ENCODE results near the gene DNAI2.

Gene DNAI2

GRCh38 chr17:74274060-74274708 lies at the start of gene DNAI2:
Gene DNAI2, plus strand, starts transcription at chr17:74274234. Its CDS starts 7,584 bp downstream, at chr17:74281818.
- DNase-seq, result peak in 1 of 3 donors; percentile 36

GRCh38 chr17:74224959-74225725 lies 48.9 kb upstream of the DNAI2 start:
- DNase-seq, result no peak

DNA sequence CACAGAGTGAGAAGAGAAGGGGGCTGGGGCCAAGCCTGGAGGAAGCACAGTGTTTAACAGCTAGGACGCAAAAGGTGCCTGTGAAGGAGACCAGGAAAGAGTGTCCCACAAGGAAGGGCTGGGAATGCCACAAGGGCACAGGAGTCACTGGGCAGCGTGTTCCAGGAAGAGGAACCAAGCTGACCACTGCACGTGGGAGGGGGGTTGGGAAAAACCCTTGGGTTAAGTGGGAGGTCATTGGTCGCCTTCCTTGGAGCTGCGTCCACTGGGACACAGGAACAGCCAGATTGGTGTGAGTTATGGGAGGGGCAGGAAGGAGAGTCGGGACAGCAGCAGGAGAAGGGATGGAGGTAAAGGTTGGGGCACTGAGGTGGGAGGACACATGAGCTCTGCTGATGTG lies 47.8 kb upstream of the DNAI2 start:
- peak; percentile 74 to 87 (median 77) for DNase-seq

- no peak for DNase-seq
Observed at GRCh38 chr17:74227271-74228080, 46.6 kb upstream of the DNAI2 start.

- no peak for DNase-seq
Observed at GRCh38 chr17:74228306-74228978, 45.6 kb upstream of the DNAI2 start.

GRCh38 chr17:74230896-74231295 lies 43.1 kb upstream of the DNAI2 start:
- DNase-seq, result no peak

- peak; percentile 58 to 81 (median 73) for DNase-seq
Observed at GRCh38 chr17:74231928-74232907, 41.8 kb upstream of the DNAI2 start.

DNA sequence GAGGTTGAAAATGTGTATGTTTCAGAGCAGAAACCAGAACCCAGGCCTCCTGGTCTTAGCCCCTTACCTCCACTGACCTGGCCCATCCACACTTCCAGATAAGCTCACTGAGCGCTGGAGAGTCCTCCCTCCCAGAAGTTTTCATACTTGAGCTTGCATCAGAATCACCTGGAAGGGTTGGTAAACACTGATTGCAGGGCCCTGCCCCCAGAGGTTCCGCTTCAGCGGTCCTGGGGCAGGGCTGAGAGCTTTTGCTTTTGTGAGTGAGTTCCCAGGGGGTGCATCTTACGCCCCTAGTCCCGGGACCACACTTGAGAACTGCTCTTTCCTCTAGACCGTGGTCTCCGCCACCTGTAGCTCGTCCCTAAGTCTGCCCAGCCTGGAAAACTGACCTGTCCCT lies 40.1 kb upstream of the DNAI2 start:
- no peak for DNase-seq

GRCh38 chr17:74234486-74234885 lies 39.5 kb upstream of the DNAI2 start:
- DNase-seq, result peak; percentile 43 to 78 (median 67)

GRCh38 chr17:74235040-74235581 lies 38.9 kb upstream of the DNAI2 start:
- peak; percentile 71 to 78 (median 72) for DNase-seq

- no peak for DNase-seq
Observed at GRCh38 chr17:74235911-74236371, 38.1 kb upstream of the DNAI2 start.

GRCh38 chr17:74237321-74237720 lies 36.7 kb upstream of the DNAI2 start:
- DNase-seq, result no peak

DNA sequence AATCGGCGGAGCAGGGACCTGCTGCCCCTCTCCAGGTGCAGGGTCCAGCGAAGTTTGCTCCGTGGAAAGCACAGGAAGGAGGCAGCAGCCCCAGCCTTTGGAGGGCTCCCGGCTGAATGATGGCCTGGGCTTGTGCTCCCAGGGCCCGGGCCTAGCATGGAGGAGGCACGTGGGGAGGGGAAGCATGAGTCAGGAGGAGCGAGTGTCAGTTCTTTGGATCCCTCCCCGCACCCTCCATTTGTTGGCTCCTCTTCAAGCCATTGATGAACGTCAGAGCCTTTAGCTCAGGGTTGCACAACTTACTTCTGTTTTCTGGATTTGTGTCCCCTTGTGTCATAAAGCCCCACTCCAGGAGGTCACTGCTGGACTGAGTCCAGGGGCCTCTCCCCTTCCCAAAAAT lies 34.9 kb upstream of the DNAI2 start:
- peak; percentile 93 to 97 (median 95) for DNase-seq

DNA sequence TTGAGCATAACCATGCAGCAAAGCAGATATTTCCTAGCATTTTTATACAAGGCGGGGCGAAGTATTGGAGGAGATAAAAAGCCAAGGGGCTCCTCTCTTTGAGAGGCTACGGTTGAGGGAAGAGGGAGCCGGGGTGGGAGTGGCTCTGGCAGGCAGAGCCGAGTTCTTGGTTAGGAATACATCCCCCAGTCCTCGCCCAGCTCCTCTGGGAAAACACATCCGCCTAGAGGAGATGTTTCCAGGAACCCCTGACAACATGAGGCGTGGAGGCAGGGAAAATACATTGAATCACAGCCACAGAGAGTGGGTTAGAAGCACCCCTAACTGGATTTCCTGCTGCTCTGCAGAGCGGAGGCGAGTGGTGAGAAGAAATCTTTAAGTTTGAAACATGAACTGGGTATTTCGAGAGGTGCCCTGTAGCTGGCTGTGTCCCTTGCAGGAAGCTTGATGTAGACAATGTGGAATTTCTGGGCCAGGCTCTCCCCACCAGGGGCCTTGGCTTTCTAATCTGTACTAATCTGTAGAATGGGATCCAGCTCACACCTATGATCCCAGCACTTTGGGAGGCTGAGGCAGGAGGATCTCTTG lies 33.3 kb upstream of the DNAI2 start:
- peak; percentile 64 to 78 (median 73) for DNase-seq

- peak; percentile 93 to 97 (median 93) for DNase-seq
Observed at GRCh38 chr17:74241431-74241830, 32.6 kb upstream of the DNAI2 start.

DNA sequence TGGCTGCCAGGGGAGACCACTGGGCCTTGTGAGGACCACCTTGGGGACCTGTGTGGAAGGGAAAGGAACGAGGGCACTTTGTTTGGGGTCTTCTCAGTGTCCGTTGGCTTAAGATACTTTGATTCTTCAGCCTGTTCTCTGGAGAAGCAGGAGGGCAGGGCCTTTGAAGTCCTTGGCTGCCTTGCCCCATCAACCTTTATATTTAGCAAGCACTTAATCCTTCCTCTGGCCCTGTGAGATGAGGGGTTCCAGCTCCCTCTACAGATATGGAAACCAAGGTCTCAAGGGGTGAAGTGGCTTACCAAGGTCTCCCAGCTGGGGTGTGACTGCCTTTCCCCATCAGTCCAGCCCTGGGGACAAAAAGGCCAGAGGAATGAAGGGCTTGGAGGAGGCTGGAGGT lies 32.2 kb upstream of the DNAI2 start:
- DNase-seq, result no peak

- no peak for DNase-seq
Observed at GRCh38 chr17:74243013-74243755, 30.9 kb upstream of the DNAI2 start.

GRCh38 chr17:74244128-74244527 lies 29.9 kb upstream of the DNAI2 start:
- DNase-seq, result no peak

- DNase-seq, result no peak
Observed at GRCh38 chr17:74244548-74244947, 29.5 kb upstream of the DNAI2 start.

All from suppressor macrophage treated with lipopolysaccharide for 1 hour (primary cell).